Ishikawa (cell line): ENCODE data around the gene IFI27L1.

ENCODE experiments used
- CEBPB ChIP-seq: IDR thresholded peaks from 2 replicates; pipeline ENCODE4 v1.6.1; 2012
- CREB1 ChIP-seq: IDR thresholded peaks from 2 replicates; pipeline ENCODE4 v1.6.1; 2012; ENCODE audit warnings: low read depth
- EGR1 ChIP-seq: IDR thresholded peaks from 2 replicates; pipeline ENCODE4 v1.6.1; 2012
- EP300 ChIP-seq: IDR thresholded peaks from 2 replicates; pipeline ENCODE4 v1.6.1; 2012; ENCODE audit warnings: borderline replicate concordance
- FOXM1 ChIP-seq: IDR thresholded peaks from 2 replicates; pipeline ENCODE4 v1.6.1; 2012; ENCODE audit warnings: low read depth, borderline replicate concordance
- MAX ChIP-seq: IDR thresholded peaks from 2 replicates; pipeline ENCODE4 v1.6.1; 2012
- NFIC ChIP-seq: IDR thresholded peaks from 2 replicates; pipeline ENCODE4 v1.6.1; 2012
- RAD21 ChIP-seq: IDR thresholded peaks from 2 replicates; pipeline ENCODE4 v1.6.1; 2012; ENCODE audit warnings: low read depth
- REST ChIP-seq: IDR thresholded peaks from 2 replicates; pipeline ENCODE4 v1.6.1; 2012; ENCODE audit warnings: low read depth, mild to moderate bottlenecking
- TAF1 ChIP-seq: IDR thresholded peaks from 2 replicates; pipeline ENCODE4 v1.6.1; 2012; ENCODE audit warnings: low read depth, mild to moderate bottlenecking
- TCF12 ChIP-seq: IDR thresholded peaks from 2 replicates; pipeline ENCODE4 v1.6.1; 2012; ENCODE audit warnings: low read depth
- TEAD4 ChIP-seq: IDR thresholded peaks from 2 replicates; pipeline ENCODE4 v1.6.1; 2012
- USF1 ChIP-seq: IDR thresholded peaks from 2 replicates; pipeline ENCODE4 v1.6.1; 2012
- YY1 ChIP-seq: IDR thresholded peaks from 2 replicates; pipeline ENCODE4 v1.6.1; 2012; ENCODE audit warnings: low read depth
- ZBTB7A ChIP-seq: IDR thresholded peaks from 2 replicates; pipeline ENCODE4 v1.6.1; 2012; ENCODE audit warnings: low read depth

The IFI27L1 gene

GRCh38 chr14:94074534-94074933, 6.6 kb upstream of the IFI27L1 start:
- TF ChIP-seq NFIC (no peak), FOXM1 (no peak), EP300 (no peak), RAD21 (no peak), REST (no peak), CREB1 (no peak), MAX (no peak), TAF1 (no peak), EGR1 (no peak), TEAD4 (no peak), USF1 (no peak), CEBPB (no peak), ZBTB7A (no peak), TCF12 (no peak), YY1 (no peak)

- TF ChIP-seq TEAD4 (no peak), EGR1 (no peak), CREB1 (no peak)
These were observed 6.1 kb upstream of the IFI27L1 start for GRCh38 chr14:94075008-94075407.

- no peak for TF ChIP-seq REST
- no peak for TF ChIP-seq TEAD4
- no peak for TF ChIP-seq NFIC
- no peak for TF ChIP-seq EP300
- TF ChIP-seq EGR1, result no peak
- no peak for TF ChIP-seq ZBTB7A
These were observed 3.8 kb upstream of the IFI27L1 start for GRCh38 chr14:94077111-94077821.

- TF ChIP-seq YY1 (no peak), USF1 (no peak), TAF1 (no peak), FOXM1 (no peak), TEAD4 (no peak), EGR1 (no peak), EP300 (no peak), CEBPB (no peak), RAD21 (no peak), TCF12 (no peak), NFIC (no peak), REST (no peak), MAX (no peak)
These were observed 3.3 kb upstream of the IFI27L1 start for GRCh38 chr14:94077823-94078222.
